Progenitor cell of endocrine pancreas (in vitro differentiated cells): Measurements from ENCODE around the gene MYORG. TPM values are rescaled to one million over a fixed set of nuclear protein-coding genes. Genes with fewer than 3 reads are reported as not detected.

Experiments
- DNase-seq: peaks from one replicate; pipeline ENCODE4 v3.0.0; 2021; ENCODE audit warnings: low spot score; ENCODE audit not compliant: unreplicated experiment
- H3K27ac Mint-ChIP-seq: 2 replicates; pipeline ENCODE4 v1.8.0; 2021; ENCODE audit warnings: mild to moderate bottlenecking, moderate library complexity, mixed read lengths
- H3K27me3 Mint-ChIP-seq: 2 replicates; pipeline ENCODE4 v1.8.0; 2021; ENCODE audit warnings: mixed read lengths
- H3K36me3 Mint-ChIP-seq: 2 replicates; pipeline ENCODE4 v1.8.0; 2022; ENCODE audit warnings: mixed read lengths; ENCODE audit not compliant: insufficient read depth
- H3K4me1 Mint-ChIP-seq: 2 replicates; pipeline ENCODE4 v1.8.0; 2021; ENCODE audit warnings: low read depth, mixed read lengths
- H3K4me3 Mint-ChIP-seq: 2 replicates; pipeline ENCODE4 v1.8.0; 2021; ENCODE audit warnings: low read depth, mild to moderate bottlenecking, moderate library complexity, mixed read lengths
- H3K9me3 Mint-ChIP-seq: 2 replicates; pipeline ENCODE4 v1.8.0; 2021; ENCODE audit warnings: low read depth, mixed read lengths
- total RNA-seq: library from RNA; stranded (reverse); gene quantifications from 2 replicates; pipeline ENCODE4 v1.2.1, GENCODE V29; 2021
- TF ChIP-seq, protein P1 (sequence below): fragments of 200-600 bp; sonication (generic); IDR thresholded peaks from one replicate; pipeline ENCODE4 v1.5.0; 2021; ENCODE audit warnings: antibody characterized with exemption, mild to moderate bottlenecking; ENCODE audit not compliant: unreplicated experiment

MYORG gene
- total RNA-seq, 1 donor from 2014 or later = 8.8 TPM

DNA sequence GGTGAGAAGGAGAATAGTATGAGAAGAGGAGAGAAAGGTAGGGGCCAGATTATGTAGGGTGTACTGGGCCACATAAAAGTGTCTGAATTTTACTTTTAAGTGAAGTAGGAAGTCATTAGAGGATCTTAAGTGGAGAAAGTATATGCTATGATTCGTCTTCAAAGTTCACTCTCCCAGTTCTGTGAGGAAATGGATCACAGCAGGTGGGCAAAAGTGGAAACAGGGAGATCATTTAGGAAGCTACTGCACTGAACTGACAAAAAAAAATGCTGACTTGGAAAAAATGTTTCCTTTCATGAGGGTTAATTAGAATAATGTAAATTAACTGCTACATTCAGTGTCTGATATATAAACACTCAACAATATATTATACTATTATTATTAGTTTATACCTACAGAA lies 50.0 kb downstream of the MYORG start:
- H3K27me3 Mint-ChIP-seq = no peaks in the 10 kb centered on the region
- H3K4me3 Mint-ChIP-seq = no peak overlapping the region
- H3K27ac Mint-ChIP-seq = peak overlapping the region; percentile 60
- no peak for DNase-seq
- TF ChIP-seq, protein P1, sequence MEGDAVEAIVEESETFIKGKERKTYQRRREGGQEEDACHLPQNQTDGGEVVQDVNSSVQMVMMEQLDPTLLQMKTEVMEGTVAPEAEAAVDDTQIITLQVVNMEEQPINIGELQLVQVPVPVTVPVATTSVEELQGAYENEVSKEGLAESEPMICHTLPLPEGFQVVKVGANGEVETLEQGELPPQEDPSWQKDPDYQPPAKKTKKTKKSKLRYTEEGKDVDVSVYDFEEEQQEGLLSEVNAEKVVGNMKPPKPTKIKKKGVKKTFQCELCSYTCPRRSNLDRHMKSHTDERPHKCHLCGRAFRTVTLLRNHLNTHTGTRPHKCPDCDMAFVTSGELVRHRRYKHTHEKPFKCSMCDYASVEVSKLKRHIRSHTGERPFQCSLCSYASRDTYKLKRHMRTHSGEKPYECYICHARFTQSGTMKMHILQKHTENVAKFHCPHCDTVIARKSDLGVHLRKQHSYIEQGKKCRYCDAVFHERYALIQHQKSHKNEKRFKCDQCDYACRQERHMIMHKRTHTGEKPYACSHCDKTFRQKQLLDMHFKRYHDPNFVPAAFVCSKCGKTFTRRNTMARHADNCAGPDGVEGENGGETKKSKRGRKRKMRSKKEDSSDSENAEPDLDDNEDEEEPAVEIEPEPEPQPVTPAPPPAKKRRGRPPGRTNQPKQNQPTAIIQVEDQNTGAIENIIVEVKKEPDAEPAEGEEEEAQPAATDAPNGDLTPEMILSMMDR = no peak
- H3K36me3 Mint-ChIP-seq = no peaks in the 10 kb centered on the region
- no peaks in the 10 kb centered on the region for H3K9me3 Mint-ChIP-seq
- peaks cover 19% of the 10 kb centered on the region for H3K4me1 Mint-ChIP-seq

DNA sequence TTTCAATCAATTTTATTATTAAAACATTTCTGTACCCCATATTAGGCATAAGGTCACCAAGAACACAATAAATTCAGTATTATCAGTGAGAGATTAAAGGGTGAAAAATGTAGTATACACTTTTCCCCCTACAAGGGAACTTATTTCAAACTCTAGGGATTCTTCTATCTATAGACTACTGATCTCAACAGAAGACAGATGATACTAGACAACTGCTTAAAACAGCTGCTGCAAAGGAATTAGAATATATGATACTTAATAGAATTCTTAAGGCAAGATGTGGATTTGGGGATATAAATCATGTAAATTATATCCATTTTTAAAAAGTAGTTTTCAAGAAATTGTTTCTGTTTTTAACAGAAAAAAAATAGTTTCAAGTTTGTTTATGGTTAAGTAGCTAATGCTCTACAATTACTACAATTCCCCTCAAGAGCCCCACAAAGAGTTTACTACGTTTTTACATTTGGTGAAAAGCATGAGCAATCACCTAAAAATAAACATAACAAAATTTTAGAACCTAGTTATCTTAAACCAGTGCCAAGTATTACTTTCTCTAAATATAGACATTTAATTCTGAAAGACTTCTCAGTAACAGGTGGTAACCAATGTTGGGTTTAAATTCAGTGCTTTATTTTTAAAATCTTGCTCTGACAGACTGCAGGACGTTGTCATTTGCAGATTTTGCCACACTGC lies 53.7 kb downstream of the MYORG start:
- no peak overlapping the region for H3K27ac Mint-ChIP-seq
- H3K27me3 Mint-ChIP-seq = no peaks in the 10 kb centered on the region
- peaks cover 4% of the 10 kb centered on the region for H3K36me3 Mint-ChIP-seq
- TF ChIP-seq, protein P1 = no peak
- no peak overlapping the region for H3K4me3 Mint-ChIP-seq
- DNase-seq = no peak
- peaks cover 9% of the 10 kb centered on the region for H3K4me1 Mint-ChIP-seq
- H3K9me3 Mint-ChIP-seq = no peaks in the 10 kb centered on the region

DNA sequence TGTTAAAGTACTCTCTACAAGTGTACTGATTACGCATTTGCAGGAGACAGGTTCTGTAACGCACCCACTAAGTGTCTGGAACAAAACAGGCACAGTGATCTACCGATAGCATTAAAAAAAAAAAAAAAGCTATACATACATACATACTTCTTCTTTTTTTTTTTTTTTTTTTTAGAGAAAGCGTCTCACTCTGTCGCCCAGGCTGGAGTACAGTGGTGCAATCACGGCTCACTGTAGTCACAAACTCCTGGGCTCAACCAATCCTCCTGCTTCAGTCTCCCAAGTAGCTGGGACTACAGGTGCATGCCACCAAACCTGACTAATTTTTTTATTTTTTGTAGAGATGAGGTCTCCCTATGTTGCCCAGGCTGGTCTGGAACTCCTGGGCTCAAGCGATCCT lies 55.2 kb downstream of the MYORG start:
- no peak overlapping the region for H3K27ac Mint-ChIP-seq

DNA sequence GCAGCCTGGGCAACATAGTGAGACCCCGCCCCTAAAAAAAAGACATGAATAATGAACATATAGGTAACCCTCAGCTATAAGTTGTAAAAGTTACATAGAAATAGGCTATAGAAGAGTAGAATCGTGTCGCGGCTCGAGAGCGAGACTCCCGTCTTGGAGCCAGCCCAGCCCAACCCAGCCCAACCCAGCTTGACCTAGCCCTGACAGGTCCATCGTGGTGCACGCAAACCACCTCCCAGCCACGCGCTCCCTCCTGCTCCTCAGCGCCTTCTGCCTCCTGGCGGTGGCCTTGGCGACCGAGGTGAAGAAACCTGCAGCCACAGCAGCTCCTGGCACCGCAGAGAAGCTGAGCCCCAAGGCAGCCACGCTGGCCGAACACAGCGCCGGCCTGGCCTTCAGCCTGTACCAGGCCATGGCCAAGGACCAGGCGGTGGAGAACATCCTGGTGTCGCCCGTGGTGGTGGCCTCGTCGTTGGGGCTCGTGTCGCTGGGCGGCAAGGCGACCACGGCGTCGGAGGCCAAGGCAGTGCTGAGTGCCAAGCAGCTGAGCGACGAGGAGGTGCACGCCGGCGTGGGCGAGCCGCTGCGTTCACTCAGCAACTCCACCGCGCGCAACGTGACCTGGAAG lies 58.4 kb downstream of the MYORG start:
- H3K27me3 Mint-ChIP-seq = no peaks in the 10 kb centered on the region
- TF ChIP-seq, protein P1 = no peak

More for the DNA sequence above, 55.2 kb downstream of the MYORG start:
- H3K27me3 Mint-ChIP-seq = no peaks in the 10 kb centered on the region
- no peak for DNase-seq
- no peaks in the 10 kb centered on the region for H3K9me3 Mint-ChIP-seq
- no peak overlapping the region for H3K4me3 Mint-ChIP-seq
- peaks cover 4% of the 10 kb centered on the region for H3K36me3 Mint-ChIP-seq
- TF ChIP-seq, protein P1 = no peak
- peaks cover 7% of the 10 kb centered on the region for H3K4me1 Mint-ChIP-seq

DNA sequence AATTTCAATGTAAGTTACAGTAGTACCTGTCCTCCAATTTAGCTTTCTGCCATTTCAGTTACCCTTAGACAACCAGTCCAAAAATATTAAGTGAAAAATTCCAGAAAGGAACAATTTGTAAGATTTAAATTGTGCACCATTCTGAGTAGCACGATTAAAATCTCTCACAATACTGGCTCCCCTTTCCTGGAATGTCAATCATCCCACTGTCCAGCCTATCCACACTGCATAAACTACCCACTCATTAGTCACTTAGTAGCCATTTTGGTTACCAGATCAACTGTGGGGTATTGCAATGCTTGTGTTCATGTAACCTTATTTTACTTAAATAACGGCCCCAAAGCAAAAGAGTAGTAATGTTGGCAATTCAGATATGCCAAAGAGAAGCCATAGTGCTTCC lies 59.3 kb downstream of the MYORG start:
- no peaks in the 10 kb centered on the region for H3K27me3 Mint-ChIP-seq
- DNase-seq = no peak
- H3K4me1 Mint-ChIP-seq = no peaks in the 10 kb centered on the region
- H3K27ac Mint-ChIP-seq = no peak overlapping the region
- peaks cover 4% of the 10 kb centered on the region for H3K36me3 Mint-ChIP-seq
- H3K9me3 Mint-ChIP-seq = no peaks in the 10 kb centered on the region
- TF ChIP-seq, protein P1 = no peak
- H3K4me3 Mint-ChIP-seq = no peak overlapping the region

More for the DNA sequence above, 58.4 kb downstream of the MYORG start:
- no peak overlapping the region for H3K4me3 Mint-ChIP-seq
- DNase-seq = no peak
- no peaks in the 10 kb centered on the region for H3K9me3 Mint-ChIP-seq
- H3K27ac Mint-ChIP-seq = no peak overlapping the region
- H3K36me3 Mint-ChIP-seq = peaks cover 4% of the 10 kb centered on the region
- no peaks in the 10 kb centered on the region for H3K4me1 Mint-ChIP-seq

Other genes with a start within 250 kb of the MYORG start
- gene UBAP1, start 197.9 kb downstream of the MYORG start, total RNA-seq = 45.6 and 47.6 TPM in 2 replicates
- 9.1 and 10.0 TPM in 2 replicates for gene KIF24, start 47.6 kb downstream of the MYORG start, total RNA-seq
- 21.1 TPM in 2 replicates for gene NUDT2, start 47.3 kb downstream of the MYORG start, total RNA-seq
- 17.5 and 19.2 TPM in 2 replicates for gene FAM219A, start 81.7 kb upstream of the MYORG start, total RNA-seq
- 1.2 and 3.5 TPM in 2 replicates for gene DNAI1, start 81.9 kb upstream of the MYORG start, total RNA-seq
- 4.0 and 4.5 TPM in 2 replicates for gene ENHO, start 146.1 kb upstream of the MYORG start, total RNA-seq
- gene CNTFR, start 212.8 kb upstream of the MYORG start, total RNA-seq = 2.3 and 2.7 TPM in 2 replicates
- gene RPP25L, start 235.2 kb upstream of the MYORG start, total RNA-seq = 29.3 and 30.5 TPM in 2 replicates
- 101 and 102 TPM in 2 replicates for gene DCTN3, start 243.6 kb upstream of the MYORG start, total RNA-seq